Loucy (cell line): ENCODE results near the gene LRRFIP1.

ENCODE experiments used
- EZH2phosphoT487 ChIP-seq: fragments of 200-600 bp; IDR thresholded peaks from 2 replicates; pipeline ENCODE4 v1.6.1; 2018; ENCODE audit warnings: antibody characterized with exemption, mild to moderate bottlenecking, moderate library complexity, borderline replicate concordance
- TF ChIP-seq, protein P1 (sequence below): fragments of 200-600 bp; sonication (generic); conservative IDR thresholded peaks from 2 replicates; pipeline ENCODE4 v1.5.1; 2014; ENCODE audit warnings: mild to moderate bottlenecking, antibody characterized with exemption, low read length

DNA sequence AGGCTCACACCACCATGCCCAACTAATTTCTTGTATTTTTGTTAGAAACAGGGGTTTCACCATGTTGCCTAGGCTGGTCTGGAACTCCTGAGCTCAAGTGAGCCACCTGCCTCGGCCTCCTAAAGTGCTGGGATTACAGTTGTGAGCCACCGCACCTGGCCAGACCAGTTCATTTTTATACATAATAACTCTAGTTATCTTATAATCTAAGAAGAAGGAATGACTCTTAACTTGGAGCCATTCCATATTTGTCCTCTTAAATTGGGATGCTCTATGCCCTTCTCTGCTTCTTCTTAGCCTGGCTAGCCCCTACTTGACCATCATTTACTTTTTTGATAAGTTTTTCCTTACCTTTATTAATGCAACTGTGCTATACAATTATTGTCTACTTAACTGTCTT is 174.1 kb downstream of the LRRFIP1 start:
- TF ChIP-seq EZH2phosphoT487: no peak
- TF ChIP-seq, protein P1, sequence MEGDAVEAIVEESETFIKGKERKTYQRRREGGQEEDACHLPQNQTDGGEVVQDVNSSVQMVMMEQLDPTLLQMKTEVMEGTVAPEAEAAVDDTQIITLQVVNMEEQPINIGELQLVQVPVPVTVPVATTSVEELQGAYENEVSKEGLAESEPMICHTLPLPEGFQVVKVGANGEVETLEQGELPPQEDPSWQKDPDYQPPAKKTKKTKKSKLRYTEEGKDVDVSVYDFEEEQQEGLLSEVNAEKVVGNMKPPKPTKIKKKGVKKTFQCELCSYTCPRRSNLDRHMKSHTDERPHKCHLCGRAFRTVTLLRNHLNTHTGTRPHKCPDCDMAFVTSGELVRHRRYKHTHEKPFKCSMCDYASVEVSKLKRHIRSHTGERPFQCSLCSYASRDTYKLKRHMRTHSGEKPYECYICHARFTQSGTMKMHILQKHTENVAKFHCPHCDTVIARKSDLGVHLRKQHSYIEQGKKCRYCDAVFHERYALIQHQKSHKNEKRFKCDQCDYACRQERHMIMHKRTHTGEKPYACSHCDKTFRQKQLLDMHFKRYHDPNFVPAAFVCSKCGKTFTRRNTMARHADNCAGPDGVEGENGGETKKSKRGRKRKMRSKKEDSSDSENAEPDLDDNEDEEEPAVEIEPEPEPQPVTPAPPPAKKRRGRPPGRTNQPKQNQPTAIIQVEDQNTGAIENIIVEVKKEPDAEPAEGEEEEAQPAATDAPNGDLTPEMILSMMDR: no peak
